ENCODE measurements around the gene UST. TPM values are rescaled to one million over a fixed set of nuclear protein-coding genes. Genes with fewer than 3 reads are reported as not detected.

UST gene
- total RNA-seq, 1 donor from 2014 or later = 33.3 TPM

- no peak overlapping the region for H3K4me3 Mint-ChIP-seq
- Histone ChIP-seq H3F3A (ENCODE audit: low read depth) (no peaks in the 10 kb centered on the region), H3K4me3 (no peak overlapping the region), H3K27ac (no peak overlapping the region), H3K9ac (no peak overlapping the region), H4K20me1 (ENCODE audit: low read depth) (peaks cover 33% of the 10 kb centered on the region), H2AFZ (replicated peaks) (no peak overlapping the region), H3K27me3 (no peaks in the 10 kb centered on the region), H3K4me2 (no peak overlapping the region), H3K36me3 (no peaks in the 10 kb centered on the region), H3K4me1 (peaks cover 6% of the 10 kb centered on the region), H3K79me2 (ENCODE audit: low read depth) (peaks cover 100% of the 10 kb centered on the region), H3K9me3 (ENCODE audit: low read depth) (no peaks in the 10 kb centered on the region)
- H3K27me3 Mint-ChIP-seq (ENCODE audit: insufficient read depth, low read depth) = peaks cover 2% of the 10 kb centered on the region
- peaks cover 20% of the 10 kb centered on the region for H3K4me1 Mint-ChIP-seq
- peaks cover 11% of the 10 kb centered on the region for H3K36me3 Mint-ChIP-seq
- no peak overlapping the region for H3K27ac Mint-ChIP-seq
- no peak for TF ChIP-seq EZH2 (IDR thresholded peaks at IDR 0.05)
- no peak for TF ChIP-seq EZH2phosphoT487 (IDR thresholded peaks at IDR 0.05)
- TF ChIP-seq, protein P1, sequence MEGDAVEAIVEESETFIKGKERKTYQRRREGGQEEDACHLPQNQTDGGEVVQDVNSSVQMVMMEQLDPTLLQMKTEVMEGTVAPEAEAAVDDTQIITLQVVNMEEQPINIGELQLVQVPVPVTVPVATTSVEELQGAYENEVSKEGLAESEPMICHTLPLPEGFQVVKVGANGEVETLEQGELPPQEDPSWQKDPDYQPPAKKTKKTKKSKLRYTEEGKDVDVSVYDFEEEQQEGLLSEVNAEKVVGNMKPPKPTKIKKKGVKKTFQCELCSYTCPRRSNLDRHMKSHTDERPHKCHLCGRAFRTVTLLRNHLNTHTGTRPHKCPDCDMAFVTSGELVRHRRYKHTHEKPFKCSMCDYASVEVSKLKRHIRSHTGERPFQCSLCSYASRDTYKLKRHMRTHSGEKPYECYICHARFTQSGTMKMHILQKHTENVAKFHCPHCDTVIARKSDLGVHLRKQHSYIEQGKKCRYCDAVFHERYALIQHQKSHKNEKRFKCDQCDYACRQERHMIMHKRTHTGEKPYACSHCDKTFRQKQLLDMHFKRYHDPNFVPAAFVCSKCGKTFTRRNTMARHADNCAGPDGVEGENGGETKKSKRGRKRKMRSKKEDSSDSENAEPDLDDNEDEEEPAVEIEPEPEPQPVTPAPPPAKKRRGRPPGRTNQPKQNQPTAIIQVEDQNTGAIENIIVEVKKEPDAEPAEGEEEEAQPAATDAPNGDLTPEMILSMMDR (IDR thresholded peaks at IDR 0.05) = no peak
- no peak for DNase-seq (ENCODE audit: low spot score)
- peaks cover 2% of the 10 kb centered on the region for H3K9me3 Mint-ChIP-seq
Observed at GRCh38 chr6:148780918-148781436, 34.1 kb downstream of the UST start.

DNA sequence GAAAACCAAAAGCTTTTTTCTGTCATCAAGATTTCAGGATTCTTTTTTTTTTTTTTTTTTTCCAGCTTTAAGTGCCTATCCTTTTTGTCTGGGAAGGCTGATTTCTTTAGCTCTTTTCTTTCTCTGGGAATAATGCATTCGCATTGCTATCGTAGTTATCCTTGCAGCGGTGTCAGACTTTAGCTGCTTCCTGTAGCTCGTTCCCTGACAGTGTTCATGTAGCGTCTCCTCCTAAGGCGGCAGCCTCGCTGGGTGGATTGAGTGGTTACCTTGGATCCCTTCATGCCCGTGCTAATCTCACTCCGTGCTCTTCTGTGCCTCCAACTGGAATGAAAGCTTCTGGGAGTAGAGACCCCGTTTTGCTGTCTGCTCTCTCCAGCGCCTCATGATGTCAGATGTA, 43.1 kb downstream of the UST start:
- Mint-ChIP-seq H3K27ac (no peak overlapping the region), H3K9me3 (peaks cover 19% of the 10 kb centered on the region), H3K27me3 (ENCODE audit: insufficient read depth, low read depth) (no peaks in the 10 kb centered on the region), H3K36me3 (peaks cover 38% of the 10 kb centered on the region), H3K4me3 (no peak overlapping the region), H3K4me1 (peaks cover 11% of the 10 kb centered on the region)
- Histone ChIP-seq H3K79me2 (ENCODE audit: low read depth) (peaks cover 100% of the 10 kb centered on the region), H3K4me3 (no peak overlapping the region), H3F3A (ENCODE audit: low read depth) (peaks cover 5% of the 10 kb centered on the region), H3K4me2 (no peak overlapping the region), H2AFZ (replicated peaks) (no peak overlapping the region), H3K4me1 (no peaks in the 10 kb centered on the region), H3K27ac (no peak overlapping the region), H3K27me3 (no peaks in the 10 kb centered on the region), H4K20me1 (ENCODE audit: low read depth) (peaks cover 24% of the 10 kb centered on the region), H3K9me3 (ENCODE audit: low read depth) (no peaks in the 10 kb centered on the region), H3K9ac (no peak overlapping the region), H3K36me3 (no peaks in the 10 kb centered on the region)
- TF ChIP-seq EZH2phosphoT487 (IDR thresholded peaks at IDR 0.05) = no peak
- TF ChIP-seq, protein P1 (IDR thresholded peaks at IDR 0.05) = no peak
- no peak for TF ChIP-seq EZH2 (IDR thresholded peaks at IDR 0.05)
- no peak for DNase-seq (ENCODE audit: low spot score)

DNA sequence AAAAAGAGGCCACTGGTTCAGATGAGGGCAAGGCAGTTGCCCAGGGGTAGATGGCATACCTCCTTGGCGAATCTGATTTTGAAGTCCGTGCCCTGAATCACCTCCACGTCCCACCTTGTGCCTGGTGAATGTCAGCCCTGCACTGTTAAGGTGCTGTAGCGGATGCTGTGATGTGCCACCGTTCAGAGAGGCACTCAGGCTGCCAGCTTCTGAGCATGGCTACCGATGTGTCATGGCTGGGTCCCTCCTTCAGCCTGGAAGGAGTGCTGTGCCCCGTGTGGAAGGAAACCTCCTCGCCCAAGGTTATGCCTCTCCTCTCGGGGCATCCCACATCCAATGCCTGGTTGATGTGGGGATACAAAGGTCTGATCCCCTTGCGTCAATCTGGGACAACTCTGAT, 43.6 kb downstream of the UST start:
- Histone ChIP-seq H3K9me3 (ENCODE audit: low read depth) (no peaks in the 10 kb centered on the region), H2AFZ (replicated peaks) (no peak overlapping the region), H3K4me1 (no peaks in the 10 kb centered on the region), H3K9ac (no peak overlapping the region), H3K36me3 (no peaks in the 10 kb centered on the region), H3F3A (ENCODE audit: low read depth) (peaks cover 5% of the 10 kb centered on the region), H3K27me3 (no peaks in the 10 kb centered on the region), H4K20me1 (ENCODE audit: low read depth) (peaks cover 24% of the 10 kb centered on the region), H3K4me3 (no peak overlapping the region), H3K4me2 (no peak overlapping the region), H3K79me2 (ENCODE audit: low read depth) (peaks cover 100% of the 10 kb centered on the region), H3K27ac (no peak overlapping the region)
- Mint-ChIP-seq H3K27ac (no peak overlapping the region), H3K4me1 (peaks cover 11% of the 10 kb centered on the region), H3K4me3 (no peak overlapping the region), H3K36me3 (peaks cover 38% of the 10 kb centered on the region), H3K9me3 (peaks cover 19% of the 10 kb centered on the region), H3K27me3 (ENCODE audit: insufficient read depth, low read depth) (no peaks in the 10 kb centered on the region)
- no peak for DNase-seq (ENCODE audit: low spot score)
- TF ChIP-seq EZH2 (IDR thresholded peaks at IDR 0.05) (no peak), EZH2phosphoT487 (IDR thresholded peaks at IDR 0.05) (no peak)
- TF ChIP-seq, protein P1 (IDR thresholded peaks at IDR 0.05) = no peak
